B cell (primary cell): ENCODE measurements around the gene FGFR2. TPM values are rescaled to one million over a fixed set of nuclear protein-coding genes. Genes with fewer than 3 reads are reported as not detected.

Experiments
- ATAC-seq: fragments of 200-7000 bp; cut with Tn5 transposase; one replicate; pipeline ENCODE4 v1.10.0; 2021; ENCODE audit warnings: low read depth, mild to moderate bottlenecking, moderate number of reproducible peaks, moderate library complexity
- CTCF ChIA-PET: fragments of 350-600 bp; sonication (Branson Sonifier 250); formaldehyde crosslinking; loops from one replicate; lab custom pipeline; 2021; ENCODE audit warnings: antibody characterized with exemption, inconsistent platforms; lab: Charles Lee
- POLR2A ChIA-PET: fragments of 350-600 bp; sonication (Branson Sonifier 250); formaldehyde crosslinking; loops from one replicate; lab custom pipeline; 2021; ENCODE audit warnings: antibody characterized with exemption; lab: Charles Lee
- DNase-seq: peaks from one replicate; pipeline ENCODE4 v3.0.0; 2013
- H2AFZ ChIP-seq: 2 replicates; pipeline ENCODE4 v1.6.1; 2012; ENCODE audit warnings: mild to moderate bottlenecking, low read depth, low read length; ENCODE audit not compliant: insufficient read depth, poor library complexity, severe bottlenecking
- H3K27ac ChIP-seq, 2 donors: 1 replicate in 1 of 2; 2 replicates in 1 of 2; pipeline ENCODE4 v1.5.1; 2012 to 2013; ENCODE audit warnings: low read length in 2 of 2, mild to moderate bottlenecking in 2 of 2, moderate library complexity in 1 of 2
- H3K27me3 ChIP-seq, 4 experiments: fragments of 200-600 bp in 1 of 4; sonication (generic) in 1 of 4; replicated peaks in 1 of 4; 1 replicate in 2 of 4; 2 replicates in 2 of 4; pipeline versions ENCODE4 v1.6.1 to v1.7.0; 2013 to 2016; ENCODE audit warnings: low read length in 3 of 4, mild to moderate bottlenecking in 2 of 4, mixed read lengths in 1 of 4, moderate library complexity in 1 of 4; ENCODE audit not compliant: insufficient read depth in 4 of 4, control insufficient read depth in 3 of 4; ENCODE audit errors: control extremely low read depth in 1 of 4
- H3K36me3 ChIP-seq, 2 experiments: replicated peaks in 1 of 2; 1 replicate in 1 of 2; 2 replicates in 1 of 2; pipeline versions ENCODE4 v1.6.1 to v1.7.1; 2013; ENCODE audit warnings: low read length in 1 of 2; ENCODE audit not compliant: insufficient read depth in 2 of 2, control insufficient read depth in 1 of 2; ENCODE audit errors: control extremely low read depth in 1 of 2, extremely low read depth in 1 of 2
- H3K4me1 ChIP-seq, 2 donors: fragments of 200-600 bp in 1 of 2; sonication (generic) in 1 of 2; 1 replicate in 1 of 2; 2 replicates in 1 of 2; pipeline versions ENCODE4 v1.5.1 to v1.6.1; 2013 to 2017; ENCODE audit warnings: low read length in 2 of 2; ENCODE audit not compliant: control insufficient read depth in 2 of 2, insufficient read depth in 2 of 2
- H3K4me2 ChIP-seq: replicated peaks from 2 replicates; pipeline ENCODE3; 2012; ENCODE audit warnings: mild to moderate bottlenecking, low read depth, low read length; ENCODE audit not compliant: poor library complexity, severe bottlenecking
- H3K4me3 ChIP-seq, 5 experiments: fragments of 200-600 bp in 1 of 5; sonication (generic) in 1 of 5; 1 replicate in 3 of 5; 2 replicates in 2 of 5; pipeline versions ENCODE4 v1.5.1 to v1.7.0; 2011 to 2016; ENCODE audit warnings: low read length in 4 of 5, mild to moderate bottlenecking in 4 of 5, low read depth in 2 of 5, control low read depth in 1 of 5, moderate library complexity in 1 of 5; ENCODE audit not compliant: insufficient read depth in 1 of 5; ENCODE audit errors: control extremely low read depth in 1 of 5, extremely low read depth in 1 of 5
- H3K79me2 ChIP-seq: fragments of 200-600 bp; sonication (generic); one replicate; pipeline ENCODE4 v1.6.0; 2016; ENCODE audit warnings: low read length; ENCODE audit not compliant: control insufficient read depth, insufficient read depth
- H3K9ac ChIP-seq: fragments of 200-600 bp; sonication (generic); 2 replicates; pipeline ENCODE4 v1.6.1; 2017; ENCODE audit warnings: mild to moderate bottlenecking, low read length, moderate library complexity
- H3K9me3 ChIP-seq, 3 donors: one replicate each; pipeline versions ENCODE4 v1.6.1 to v1.7.1; 2013; ENCODE audit warnings: low read length in 2 of 3; ENCODE audit not compliant: control insufficient read depth in 2 of 3, insufficient read depth in 1 of 3; ENCODE audit errors: control extremely low read depth in 1 of 3
- H4K20me1 ChIP-seq: 2 replicates; pipeline ENCODE4 v1.6.0; 2012; ENCODE audit warnings: mild to moderate bottlenecking, low read length; ENCODE audit not compliant: insufficient read depth, control insufficient read depth, poor library complexity, severe bottlenecking
- H3K27ac Mint-ChIP-seq: one replicate; pipeline ENCODE4 v1.8.0; 2021; ENCODE audit warnings: mixed read lengths
- H3K27me3 Mint-ChIP-seq: one replicate; pipeline ENCODE4 v1.8.0; 2021; ENCODE audit warnings: mixed read lengths
- H3K4me1 Mint-ChIP-seq: one replicate; pipeline ENCODE4 v1.8.0; 2021; ENCODE audit warnings: mixed read lengths
- H3K4me3 Mint-ChIP-seq: one replicate; pipeline ENCODE4 v1.8.0; 2021; ENCODE audit warnings: mixed read lengths
- H3K9me3 Mint-ChIP-seq: one replicate; pipeline ENCODE4 v1.8.0; 2022; ENCODE audit warnings: mixed read lengths; ENCODE audit not compliant: insufficient read depth
- EZH2 ChIP-seq: IDR thresholded peaks from 2 replicates; pipeline ENCODE4 v1.6.1; 2012; ENCODE audit warnings: borderline replicate concordance, low read depth, mild to moderate bottlenecking, moderate library complexity, low read length; ENCODE audit not compliant: insufficient read depth, poor library complexity, severe bottlenecking
- WGBS: methylation state at CpG from one replicate; pipeline ENCODE4 v1.1.5; 2013; ENCODE audit warnings: missing lambda C conversion rate; ENCODE audit not compliant: insufficient coverage; 5-methylcytosine and 5-hydroxymethylcytosine counted together
- intact Hi-C: fragments of 100-400 bp; cut with micrococcal nuclease; formaldehyde crosslinking; loops from one replicate; pipeline ENCODE4 v1.10.0; 2022
- polyA plus RNA-seq: library from polyadenylated mRNA; depleted of rRNA; stranded (reverse); fragments of >200 nt; gene quantifications from 2 replicates; pipeline ENCODE4 v1.2.3, GENCODE V29; 2012
- total RNA-seq, 2 donors: library from RNA; stranded (reverse); fragments of 120-200 nt in 1 of 2; gene quantifications; 1 replicate in 1 of 2; 2 replicates in 1 of 2; pipeline versions ENCODE4 v1.2.3 to v1.2.4, GENCODE V29; 2013 to 2022
- TF ChIP-seq, protein P1 (sequence below): fragments of 200-600 bp; IDR thresholded peaks from one replicate; pipeline ENCODE4 v1.8.0; 2022; ENCODE audit warnings: antibody characterized with exemption, mild to moderate bottlenecking

The FGFR2 gene
- total and polyA plus RNA-seq, 2 donors (not counting 1 experiment from before 2014, with no cell fraction given) = not detected

DNA sequence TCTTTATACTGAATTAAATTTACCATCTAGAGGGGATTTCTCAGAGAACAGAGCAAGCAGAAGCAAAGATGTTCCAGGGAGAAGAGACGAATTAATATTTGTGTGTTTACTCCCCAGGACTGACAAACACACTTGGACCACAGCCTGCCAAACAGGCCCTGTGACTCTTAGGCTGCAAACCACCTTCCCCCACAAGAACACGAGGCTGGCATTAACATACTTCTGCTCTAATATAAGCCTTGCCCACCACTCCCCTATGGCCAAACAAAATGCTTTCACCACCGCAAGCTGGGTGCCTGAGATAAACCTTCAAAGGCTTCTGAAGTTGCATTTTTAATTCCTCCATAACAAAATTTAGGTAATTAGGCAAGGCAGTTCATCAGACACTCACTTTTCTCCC is 88.4 kb downstream of the FGFR2 start:
- Mint-ChIP-seq H3K4me3 (no peak overlapping the region), H3K9me3 (no peaks in the 10 kb centered on the region), H3K27me3 (no peaks in the 10 kb centered on the region), H3K4me1 (no peaks in the 10 kb centered on the region), H3K27ac (no peak overlapping the region)
- H3K27me3 ChIP-seq = no peaks in the 10 kb centered on the region
- H3K9me3 ChIP-seq = no peaks in the 10 kb centered on the region
- ChIA-PET CTCF (no interaction called here), POLR2A (no interaction called here)
- no peaks in the 10 kb centered on the region for H4K20me1 ChIP-seq
- no peak for TF ChIP-seq EZH2
- TF ChIP-seq, protein P1, sequence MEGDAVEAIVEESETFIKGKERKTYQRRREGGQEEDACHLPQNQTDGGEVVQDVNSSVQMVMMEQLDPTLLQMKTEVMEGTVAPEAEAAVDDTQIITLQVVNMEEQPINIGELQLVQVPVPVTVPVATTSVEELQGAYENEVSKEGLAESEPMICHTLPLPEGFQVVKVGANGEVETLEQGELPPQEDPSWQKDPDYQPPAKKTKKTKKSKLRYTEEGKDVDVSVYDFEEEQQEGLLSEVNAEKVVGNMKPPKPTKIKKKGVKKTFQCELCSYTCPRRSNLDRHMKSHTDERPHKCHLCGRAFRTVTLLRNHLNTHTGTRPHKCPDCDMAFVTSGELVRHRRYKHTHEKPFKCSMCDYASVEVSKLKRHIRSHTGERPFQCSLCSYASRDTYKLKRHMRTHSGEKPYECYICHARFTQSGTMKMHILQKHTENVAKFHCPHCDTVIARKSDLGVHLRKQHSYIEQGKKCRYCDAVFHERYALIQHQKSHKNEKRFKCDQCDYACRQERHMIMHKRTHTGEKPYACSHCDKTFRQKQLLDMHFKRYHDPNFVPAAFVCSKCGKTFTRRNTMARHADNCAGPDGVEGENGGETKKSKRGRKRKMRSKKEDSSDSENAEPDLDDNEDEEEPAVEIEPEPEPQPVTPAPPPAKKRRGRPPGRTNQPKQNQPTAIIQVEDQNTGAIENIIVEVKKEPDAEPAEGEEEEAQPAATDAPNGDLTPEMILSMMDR = no peak
- ATAC-seq (no peak), DNase-seq (no peak)
- WGBS = 75% methylated on average over 2 of the region's 3 CpGs
- no peak overlapping the region for H3K9ac ChIP-seq
- intact Hi-C loops = no loop called here
- H2AFZ ChIP-seq = no peak overlapping the region
- H3K4me1 ChIP-seq = no peaks in the 10 kb centered on the region
- no peak overlapping the region for H3K4me3 ChIP-seq
- H3K4me2 ChIP-seq = no peak overlapping the region
- H3K79me2 ChIP-seq = no peaks in the 10 kb centered on the region
- no peak overlapping the region for H3K27ac ChIP-seq
- no peaks in the 10 kb centered on the region for H3K36me3 ChIP-seq

DNA sequence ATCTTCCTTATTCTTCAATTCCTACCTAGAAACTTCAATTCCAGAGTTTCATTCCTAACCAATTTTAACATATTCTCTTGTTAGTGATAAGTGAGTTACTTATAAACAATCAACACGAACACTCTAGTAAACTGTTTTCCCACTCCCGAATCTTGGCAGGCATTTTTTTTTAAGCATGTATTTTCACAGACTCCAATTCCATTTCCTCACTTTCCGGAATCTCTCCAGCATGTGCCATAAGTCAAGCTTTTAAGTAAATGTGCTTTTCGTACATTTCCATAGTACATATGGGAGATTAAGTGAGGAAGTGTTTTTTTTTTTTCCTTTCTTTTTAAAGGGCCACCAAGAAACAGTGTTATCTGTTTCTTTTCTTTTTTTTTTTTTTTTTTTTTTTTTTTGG is 89.1 kb downstream of the FGFR2 start:
- DNase-seq (no peak), ATAC-seq (no peak)
- Histone ChIP-seq H3K27ac (no peak overlapping the region), H4K20me1 (no peaks in the 10 kb centered on the region), H2AFZ (no peak overlapping the region), H3K9ac (no peak overlapping the region), H3K4me1 (no peaks in the 10 kb centered on the region), H3K36me3 (no peaks in the 10 kb centered on the region), H3K27me3 (no peaks in the 10 kb centered on the region), H3K9me3 (no peaks in the 10 kb centered on the region), H3K4me3 (no peak overlapping the region), H3K4me2 (no peak overlapping the region), H3K79me2 (no peaks in the 10 kb centered on the region)
- ChIA-PET POLR2A (no interaction called here), CTCF (no interaction called here)
- H3K9me3 Mint-ChIP-seq = no peaks in the 10 kb centered on the region
- no CpG with 5 or more reads among the region's 4 CpGs for WGBS
- TF ChIP-seq, protein P1 = no peak
- no peak for TF ChIP-seq EZH2
- no peak overlapping the region for H3K27ac Mint-ChIP-seq
- intact Hi-C loops = no loop called here
- H3K4me3 Mint-ChIP-seq = no peak overlapping the region
- H3K4me1 Mint-ChIP-seq = no peaks in the 10 kb centered on the region
- no peaks in the 10 kb centered on the region for H3K27me3 Mint-ChIP-seq
